GM18508 (cell line): ENCODE measurements around the gene ENHO.

Experiments
- ATAC-seq: cut with Tn5 transposase; IDR thresholded peaks from one replicate; pipeline ENCODE4 v1.9.1; 2021; ENCODE audit warnings: moderate number of reproducible peaks; ENCODE audit not compliant: insufficient read depth, unreplicated experiment

Gene ENHO

GRCh38 chr9:34555936-34556525 lies 33.2 kb upstream of the ENHO start:
- ATAC-seq: no peak

- no peak for ATAC-seq
These were observed 32.7 kb upstream of the ENHO start for GRCh38 chr9:34555500-34555899.

GRCh38 chr9:34555002-34555348 lies 32.2 kb upstream of the ENHO start:
- no peak for ATAC-seq

- ATAC-seq: no peak
These were observed 31.6 kb upstream of the ENHO start for GRCh38 chr9:34554211-34555001.

- ATAC-seq: no peak
These were observed 30.8 kb upstream of the ENHO start for GRCh38 chr9:34553511-34554021.

GRCh38 chr9:34552986-34553385 lies 30.2 kb upstream of the ENHO start:
- no peak for ATAC-seq

GRCh38 chr9:34552606-34552981 lies 29.8 kb upstream of the ENHO start:
- no peak for ATAC-seq

GRCh38 chr9:34551751-34552605 lies 29.2 kb upstream of the ENHO start:
- ATAC-seq: no peak

- ATAC-seq: no peak
These were observed 28.0 kb upstream of the ENHO start for GRCh38 chr9:34550681-34551270.

GRCh38 chr9:34550016-34550680 lies 27.4 kb upstream of the ENHO start:
- ATAC-seq: no peak

GRCh38 chr9:34549407-34549732 lies 26.6 kb upstream of the ENHO start:
- ATAC-seq: no peak

GRCh38 chr9:34547960-34548611 lies 25.3 kb upstream of the ENHO start:
- ATAC-seq: no peak

GRCh38 chr9:34546834-34547827 lies 24.3 kb upstream of the ENHO start:
- ATAC-seq: no peak

GRCh38 chr9:34546102-34546833 lies 23.5 kb upstream of the ENHO start:
- ATAC-seq: no peak

- ATAC-seq: no peak
These were observed 22.7 kb upstream of the ENHO start for GRCh38 chr9:34545497-34545896.

- no peak for ATAC-seq
These were observed 21.2 kb upstream of the ENHO start for GRCh38 chr9:34544035-34544434.

GRCh38 chr9:34541540-34541939 lies 18.8 kb upstream of the ENHO start:
- no peak for ATAC-seq

- no peak for ATAC-seq
These were observed 18.0 kb upstream of the ENHO start for GRCh38 chr9:34540827-34541226.
